IMR-90 (cell line): Measurements from ENCODE around the gene SARDH. TPM values are rescaled to one million over a fixed set of nuclear protein-coding genes. Genes with fewer than 3 reads are reported as not detected.

Experiments used
- ATAC-seq: fragments of 200-7000 bp; cut with Tn5 transposase; 2 replicates; pipeline ENCODE4 v1.9.1; 2020; ENCODE audit warnings: low read depth, mild to moderate bottlenecking, moderate library complexity
- BruUV-seq: library from RNA; stranded (reverse); fragments of 400-500 nt; replicated peaks from 2 replicates; lab custom pipeline; 2021; lab: Mats Ljungman, UMichigan
- CTCF ChIA-PET: fragments of 300-600 bp; formaldehyde crosslinking; extraction: SDS; loops from one replicate; lab custom pipeline; 2021; ENCODE audit warnings: antibody characterized with exemption; lab: Yijun Ruan, JAX
- POLR2A ChIA-PET: fragments of 300-600 bp; sonication (Branson Sonifier 250); formaldehyde crosslinking; loops from one replicate; lab custom pipeline; 2022; ENCODE audit warnings: antibody characterized with exemption; ENCODE audit not compliant: unreplicated experiment; lab: Charles Lee
- DNase-seq: peaks from one replicate; pipeline ENCODE4 v3.0.0; 2013
- H2AFZ ChIP-seq: replicated peaks from 2 replicates; pipeline ENCODE3; 2013; ENCODE audit warnings: low read length, mild to moderate bottlenecking; ENCODE audit not compliant: poor library complexity
- H2AK5ac ChIP-seq: 2 replicates; pipeline ENCODE4 v1.6.1; 2013; ENCODE audit warnings: low read depth, low read length, inconsistent platforms
- H2AK9ac ChIP-seq: replicated peaks from 2 replicates; pipeline ENCODE3; 2013; ENCODE audit warnings: mild to moderate bottlenecking, low read depth, low read length, moderate library complexity; ENCODE audit not compliant: poor library complexity
- H2BK120ac ChIP-seq: 2 replicates; pipeline ENCODE4 v1.6.1; 2013; ENCODE audit warnings: low read depth, low read length, inconsistent platforms
- H2BK15ac ChIP-seq: 3 replicates; pipeline ENCODE4 v1.6.1; 2013; ENCODE audit warnings: low read depth, low read length, inconsistent platforms
- H2BK20ac ChIP-seq: 2 replicates; pipeline ENCODE4 v1.6.1; 2013; ENCODE audit warnings: low read depth, mild to moderate bottlenecking, inconsistent platforms, low read length, moderate library complexity
- H2BK5ac ChIP-seq: 2 replicates; pipeline ENCODE4 v1.6.1; 2013; ENCODE audit warnings: mild to moderate bottlenecking, low read depth, low read length, inconsistent platforms; ENCODE audit not compliant: poor library complexity, severe bottlenecking
- H3K14ac ChIP-seq: replicated peaks from 2 replicates; pipeline ENCODE4 v1.6.1; 2013; ENCODE audit warnings: low read depth, low read length, inconsistent platforms
- H3K18ac ChIP-seq: 2 replicates; pipeline ENCODE4 v1.6.1; 2013; ENCODE audit warnings: low read depth, low read length, control low read depth
- H3K23ac ChIP-seq: 2 replicates; pipeline ENCODE4 v1.6.1; 2013; ENCODE audit warnings: low read depth, low read length, inconsistent platforms
- H3K27ac ChIP-seq: 2 replicates; pipeline ENCODE4 v1.5.1; 2013; ENCODE audit warnings: mild to moderate bottlenecking, control low read depth, low read length; ENCODE audit not compliant: insufficient read depth
- H3K27me3 ChIP-seq: 2 replicates; pipeline ENCODE4 v1.6.1; 2013; ENCODE audit warnings: low read length; ENCODE audit not compliant: control insufficient read depth, insufficient read depth
- H3K36me3 ChIP-seq: 2 replicates; pipeline ENCODE4 v1.6.1; 2013; ENCODE audit warnings: low read length, mixed read lengths; ENCODE audit not compliant: control insufficient read depth, insufficient read depth
- H3K4ac ChIP-seq: 2 replicates; pipeline ENCODE4 v1.6.1; 2013; ENCODE audit warnings: low read depth, low read length, inconsistent platforms
- H3K4me1 ChIP-seq: 2 replicates; pipeline ENCODE4 v1.6.1; 2013; ENCODE audit warnings: low read length, mixed read lengths; ENCODE audit not compliant: control insufficient read depth, insufficient read depth
- H3K4me2 ChIP-seq: 2 replicates; pipeline ENCODE4 v1.6.1; 2013; ENCODE audit warnings: low read depth, mild to moderate bottlenecking, control low read depth, low read length, moderate library complexity
- H3K4me3 ChIP-seq: 2 replicates; pipeline ENCODE4 v1.5.1; 2013; ENCODE audit warnings: low read depth, mild to moderate bottlenecking, control low read depth, low read length, moderate library complexity; ENCODE audit not compliant: insufficient read depth
- H3K56ac ChIP-seq: 2 replicates; pipeline ENCODE4 v1.6.1; 2013; ENCODE audit warnings: low read length, inconsistent platforms; ENCODE audit not compliant: insufficient read depth; ENCODE audit errors: extremely low read depth
- H3K79me1 ChIP-seq, 2 experiments: 2 replicates each; pipeline ENCODE4 v1.6.1; 2013; ENCODE audit warnings: low read length in 2 of 2, inconsistent platforms in 1 of 2, low read depth in 1 of 2
- H3K9ac ChIP-seq: 2 replicates; pipeline ENCODE4 v1.6.1; 2013; ENCODE audit warnings: low read depth, low read length, control low read depth
- H3K9me1 ChIP-seq: 2 replicates; pipeline ENCODE4 v1.6.1; 2013; ENCODE audit warnings: low read length, inconsistent platforms; ENCODE audit not compliant: insufficient read depth
- H3K9me3 ChIP-seq: 2 replicates; pipeline ENCODE4 v1.6.1; 2013; ENCODE audit warnings: low read length; ENCODE audit not compliant: control insufficient read depth, insufficient read depth
- H4K20me1 ChIP-seq: 2 replicates; pipeline ENCODE4 v1.6.1; 2013; ENCODE audit warnings: low read length, inconsistent platforms; ENCODE audit not compliant: insufficient read depth
- H4K5ac ChIP-seq: 2 replicates; pipeline ENCODE4 v1.6.1; 2013; ENCODE audit warnings: mild to moderate bottlenecking, low read depth, low read length, control low read depth
- H4K8ac ChIP-seq, 2 experiments: 2 replicates each; pipeline ENCODE4 v1.6.1; 2013; ENCODE audit warnings: low read depth in 2 of 2, low read length in 2 of 2, control low read depth in 1 of 2, inconsistent platforms in 1 of 2
- H4K91ac ChIP-seq: 2 replicates; pipeline ENCODE4 v1.6.1; 2013; ENCODE audit warnings: low read depth, low read length, inconsistent platforms; ENCODE audit not compliant: insufficient read depth
- BHLHE40 ChIP-seq: fragments of 150-350 bp; IDR thresholded peaks from 2 replicates; pipeline ENCODE4 v1.6.1; 2016; ENCODE audit warnings: mild to moderate bottlenecking, low read depth, low read length
- CEBPB ChIP-seq: IDR thresholded peaks from 2 replicates; pipeline ENCODE4 v1.6.1; 2012; ENCODE audit warnings: low read depth, low read length, improper control_type of control experiment
- CHD1 ChIP-seq: IDR thresholded peaks from 2 replicates; pipeline ENCODE4 v1.6.1; 2012; ENCODE audit warnings: low read depth, low read length, improper control_type of control experiment
- ELK1 ChIP-seq: fragments of 150-350 bp; IDR thresholded peaks from 2 replicates; pipeline ENCODE4 v1.6.1; 2016; ENCODE audit warnings: low read depth, mild to moderate bottlenecking, low read length, moderate library complexity, borderline replicate concordance
- FOS ChIP-seq: fragments of 150-350 bp; IDR thresholded peaks from 2 replicates; pipeline ENCODE4 v1.6.1; 2016; ENCODE audit warnings: low read depth, low read length
- MAFK ChIP-seq: IDR thresholded peaks from 2 replicates; pipeline ENCODE4 v1.6.1; 2012; ENCODE audit warnings: low read depth, low read length, improper control_type of control experiment
- MAZ ChIP-seq: IDR thresholded peaks from 2 replicates; pipeline ENCODE4 v1.6.1; 2012; ENCODE audit warnings: low read depth, mild to moderate bottlenecking, low read length, improper control_type of control experiment, moderate library complexity, borderline replicate concordance
- MXI1 ChIP-seq: IDR thresholded peaks from 2 replicates; pipeline ENCODE4 v1.6.1; 2012; ENCODE audit warnings: low read depth, mild to moderate bottlenecking, low read length, moderate library complexity, borderline replicate concordance
- NFE2L2 ChIP-seq: fragments of 150-350 bp; IDR thresholded peaks from 2 replicates; pipeline ENCODE4 v1.6.1; 2016; ENCODE audit warnings: low read depth, mild to moderate bottlenecking, low read length
- POLR2A ChIP-seq: IDR thresholded peaks from 2 replicates; pipeline ENCODE4 v1.6.1; 2012; ENCODE audit warnings: mild to moderate bottlenecking, low read depth, low read length
- RAD21 ChIP-seq: IDR thresholded peaks from 2 replicates; pipeline ENCODE4 v1.6.1; 2012; ENCODE audit warnings: low read length, improper control_type of control experiment
- RCOR1 ChIP-seq: IDR thresholded peaks from 2 replicates; pipeline ENCODE4 v1.6.1; 2012; ENCODE audit warnings: mild to moderate bottlenecking, low read length, improper control_type of control experiment; ENCODE audit not compliant: insufficient replicate concordance
- RFX5 ChIP-seq: IDR thresholded peaks from 2 replicates; pipeline ENCODE4 v1.8.0; 2012; ENCODE audit warnings: low read depth, mild to moderate bottlenecking, low read length, moderate library complexity
- SMC3 ChIP-seq: fragments of 150-350 bp; IDR thresholded peaks from 2 replicates; pipeline ENCODE4 v1.6.1; 2016; ENCODE audit warnings: low read depth, mild to moderate bottlenecking, antibody characterized with exemption, low read length, moderate library complexity
- USF2 ChIP-seq: fragments of 150-350 bp; IDR thresholded peaks from 2 replicates; pipeline ENCODE4 v1.6.1; 2017; ENCODE audit warnings: mild to moderate bottlenecking, antibody characterized with exemption, low read length, low read depth
- WGBS, 2 experiments: methylation state at CpG; one replicate each; pipeline versions ENCODE4 v1.1.5 to v1.1.7; 2013; ENCODE audit warnings: missing lambda C conversion rate in 2 of 2; ENCODE audit not compliant: insufficient read length in 1 of 2; ENCODE audit errors: extremely low coverage in 2 of 2; 5-methylcytosine and 5-hydroxymethylcytosine counted together
- dilution Hi-C: fragments of 300-500 bp; cut with HindIII; formaldehyde crosslinking; loops from one replicate; pipeline ENCODE4 v1.14.3; 2018; ENCODE audit warnings: low sequenced_read_pairs; ENCODE audit not compliant: unreplicated experiment
- in situ Hi-C: fragments of 300-500 bp; cut with MboI; formaldehyde crosslinking; loops from 3 replicates; pipeline ENCODE4 v1.14.3; 2019; ENCODE audit warnings: low sequenced_read_pairs, inconsistent platforms, mixed read lengths
- intact Hi-C: fragments of 100-400 bp; cut with micrococcal nuclease; formaldehyde crosslinking; loops from 2 replicates; pipeline ENCODE4 v1.10.0; 2022
- polyA plus RNA-seq, 3 experiments: library from polyadenylated mRNA; depleted of rRNA; stranded (reverse); fragments of >200 nt; gene quantifications; 2 replicates each; pipeline ENCODE4 v1.2.3, GENCODE V29; 2012; ENCODE audit warnings: low replicate concordance in 1 of 3
- total RNA-seq: library from RNA; depleted of rRNA; stranded (reverse); fragments of >200 nt; gene quantifications from 2 replicates; pipeline ENCODE4 v1.2.3, GENCODE V29; 2012
- TF ChIP-seq, protein P1 (sequence below): conservative IDR thresholded peaks from 2 replicates; pipeline ENCODE4 v1.5.1; 2012; ENCODE audit warnings: mild to moderate bottlenecking, low read depth, low read length, improper control_type of control experiment

The SARDH gene
- total and polyA plus RNA-seq, 2 of the 4 experiments (the other 2 are of a cell fraction): 5.0 to 7.5 TPM

DNA sequence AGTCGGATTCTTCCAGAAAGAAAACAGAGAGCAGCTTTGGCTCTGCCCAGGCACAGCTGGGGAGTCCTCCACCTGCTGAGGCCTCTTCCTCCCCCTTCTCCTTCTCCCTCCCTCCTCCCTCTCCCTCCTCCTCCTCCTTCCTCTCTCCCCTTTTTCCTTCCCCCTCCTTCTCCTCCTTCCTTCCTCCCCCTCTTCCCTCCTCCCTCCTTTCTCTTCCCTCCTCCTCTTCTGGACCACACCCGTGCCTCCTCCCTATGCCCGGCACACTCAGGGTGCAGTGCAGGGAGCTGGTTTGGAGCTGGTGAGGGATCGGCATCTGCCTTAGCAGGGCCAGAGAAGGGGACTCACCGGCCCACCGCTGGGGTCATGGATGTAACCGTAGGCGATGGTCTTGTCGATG lies 71.8 kb downstream of the SARDH start:
- H4K20me1 ChIP-seq: no peaks in the 10 kb centered on the region
- H2BK20ac ChIP-seq: no peak overlapping the region
- no TSS peak for BruUV-seq
- no peaks in the 10 kb centered on the region for H3K9me3 ChIP-seq
- H2BK5ac ChIP-seq: no peak overlapping the region
- H3K9ac ChIP-seq: no peak overlapping the region
- 85% methylated on average over 6 of the region's 9 CpGs; no CpG with 5 or more reads in 1 of the 2 experiments for WGBS, 2 experiments
- H3K9me1 ChIP-seq: no peaks in the 10 kb centered on the region
- no peak overlapping the region for H3K14ac ChIP-seq
- DNase-seq: no peak
- no peak overlapping the region for H3K56ac ChIP-seq
- no peak overlapping the region for H2AK9ac ChIP-seq
- TF ChIP-seq FOS (no peak), USF2 (no peak), MAZ (no peak), NFE2L2 (no peak), RFX5 (no peak), MXI1 (no peak), ELK1 (no peak), MAFK (no peak), CHD1 (no peak), BHLHE40 (no peak), RCOR1 (no peak), SMC3 (no peak), POLR2A (no peak), RAD21 (no peak), CEBPB (no peak)
- TF ChIP-seq, protein P1, sequence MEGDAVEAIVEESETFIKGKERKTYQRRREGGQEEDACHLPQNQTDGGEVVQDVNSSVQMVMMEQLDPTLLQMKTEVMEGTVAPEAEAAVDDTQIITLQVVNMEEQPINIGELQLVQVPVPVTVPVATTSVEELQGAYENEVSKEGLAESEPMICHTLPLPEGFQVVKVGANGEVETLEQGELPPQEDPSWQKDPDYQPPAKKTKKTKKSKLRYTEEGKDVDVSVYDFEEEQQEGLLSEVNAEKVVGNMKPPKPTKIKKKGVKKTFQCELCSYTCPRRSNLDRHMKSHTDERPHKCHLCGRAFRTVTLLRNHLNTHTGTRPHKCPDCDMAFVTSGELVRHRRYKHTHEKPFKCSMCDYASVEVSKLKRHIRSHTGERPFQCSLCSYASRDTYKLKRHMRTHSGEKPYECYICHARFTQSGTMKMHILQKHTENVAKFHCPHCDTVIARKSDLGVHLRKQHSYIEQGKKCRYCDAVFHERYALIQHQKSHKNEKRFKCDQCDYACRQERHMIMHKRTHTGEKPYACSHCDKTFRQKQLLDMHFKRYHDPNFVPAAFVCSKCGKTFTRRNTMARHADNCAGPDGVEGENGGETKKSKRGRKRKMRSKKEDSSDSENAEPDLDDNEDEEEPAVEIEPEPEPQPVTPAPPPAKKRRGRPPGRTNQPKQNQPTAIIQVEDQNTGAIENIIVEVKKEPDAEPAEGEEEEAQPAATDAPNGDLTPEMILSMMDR: no peak
- H3K79me1 ChIP-seq: no peaks in the 10 kb centered on the region
- ChIA-PET CTCF (no interaction called here), POLR2A (no interaction called here)
- no peaks in the 10 kb centered on the region for H3K36me3 ChIP-seq
- no peak overlapping the region for H3K18ac ChIP-seq
- H3K27me3 ChIP-seq: peaks cover 3% of the 10 kb centered on the region; the same call in 1 of the 2 replicates
- H2AFZ ChIP-seq: no peak overlapping the region
- in situ Hi-C loops: no loop called here
- no peak for ATAC-seq
- no peak overlapping the region for H3K27ac ChIP-seq
- H3K4me3 ChIP-seq: no peak overlapping the region
- H3K23ac ChIP-seq: no peak overlapping the region
- dilution Hi-C loops: no loop called here
- H4K8ac ChIP-seq: no peak overlapping the region
- intact Hi-C loops: no loop called here
- H2BK15ac ChIP-seq: no peak overlapping the region
- H4K5ac ChIP-seq: no peak overlapping the region
- no peak overlapping the region for H4K91ac ChIP-seq
- H3K4me1 ChIP-seq: no peaks in the 10 kb centered on the region
- no peak overlapping the region for H3K4me2 ChIP-seq
- H3K4ac ChIP-seq: no peak overlapping the region
- H2AK5ac ChIP-seq: no peak overlapping the region
- no peak overlapping the region for H2BK120ac ChIP-seq
